ENCODE measurements around the gene DSG3. TPM values are rescaled to one million over a fixed set of nuclear protein-coding genes. Genes with fewer than 3 reads are reported as not detected.

Gene DSG3
- total and polyA plus RNA-seq, 2 of the 8 experiments (the other 6 are each of a cell fraction or from before 2014, with no cell fraction given) = 0.03 to 0.07 TPM

GRCh38 chr18:31402026-31402373 is 45.5 kb upstream of the DSG3 start:
- H2AFZ ChIP-seq (ENCODE audit: low read length) = no peak overlapping the region; the same call in 1 of the 2 replicates
- no peak overlapping the region for H3K18ac ChIP-seq (ENCODE audit: extremely low read depth, low read length)
- DNase-seq (ENCODE audit: low read depth in 1 of 2, low spot score in 2 of 2) (no peak), FAIRE-seq (no peak)
- H4K91ac ChIP-seq (replicated peaks; ENCODE audit: insufficient read length, low read length) = no peak overlapping the region
- ChIA-PET POLR2A (ENCODE audit: partially characterized antibody) (no interaction called here), CTCF (ENCODE audit: partially characterized antibody) (interaction anchor here (1.9 kb wide), 1 partner anchor 22 kb away, joined by 5 read pairs; no protein-coding TSS in a partner anchor)
- no peak overlapping the region for H2BK120ac ChIP-seq (replicated peaks; ENCODE audit: low read depth, low read length)
- H3K23ac ChIP-seq (ENCODE audit: insufficient read length) = no peak overlapping the region
- TF ChIP-seq RNF2 (IDR thresholded peaks at IDR 0.05; ENCODE audit: borderline replicate concordance, low read depth, low read length, missing control alignments, poor library complexity, severe bottlenecking) (no peak), POLR2AphosphoS5 (IDR thresholded peaks at IDR 0.05; ENCODE audit: low read depth, low read length) (no peak), ZNF274 (IDR thresholded peaks at IDR 0.05; ENCODE audit: borderline replicate concordance, extremely low read depth, low read length) (no peak), SRF (IDR thresholded peaks at IDR 0.05; ENCODE audit: low read depth, low read length) (no peak), EP300 (IDR thresholded peaks at IDR 0.05; ENCODE audit: borderline replicate concordance in 1 of 2, low read depth in 2 of 2, low read length in 2 of 2) (no peak), YY1 (IDR thresholded peaks at IDR 0.05; ENCODE audit: low read depth, low read length) (no peak), CTBP2 (IDR thresholded peaks at IDR 0.05; ENCODE audit: borderline replicate concordance, insufficient read depth, insufficient read length, low read length) (no peak), GTF2F1 (IDR thresholded peaks at IDR 0.05; ENCODE audit: borderline replicate concordance, low read depth, low read length) (no peak), TAF1 (IDR thresholded peaks at IDR 0.05; ENCODE audit: low read depth, low read length) (no peak)
- no peaks in the 10 kb centered on the region for H3K79me2 ChIP-seq (ENCODE audit: control insufficient read depth in 1 of 2, insufficient read depth in 2 of 2, low read length in 2 of 2)
- H3K36me3 ChIP-seq (ENCODE audit: control insufficient read depth in 2 of 4, insufficient read depth in 4 of 4, low read length in 3 of 4) = no peaks in the 10 kb centered on the region
- no peaks in the 10 kb centered on the region for H3K9me3 ChIP-seq (ENCODE audit: insufficient read depth in 2 of 2, low read depth in 1 of 2, low read length in 1 of 2)
- H3K9ac ChIP-seq (replicated peaks in 1 of 4; ENCODE audit: extremely low read depth in 1 of 4, low read depth in 3 of 4, low read length in 3 of 4) = no peak overlapping the region
- H3K27me3 ChIP-seq (replicated peaks in 1 of 4; ENCODE audit: control insufficient read depth in 3 of 4, extremely low read depth in 1 of 4, insufficient read depth in 3 of 4, low read length in 3 of 4) = no peaks in the 10 kb centered on the region
- H4K20me1 ChIP-seq (replicated peaks in 1 of 2; ENCODE audit: control insufficient read depth in 1 of 2, insufficient read depth in 2 of 2, low read length in 2 of 2) = no peaks in the 10 kb centered on the region
- H3K79me1 ChIP-seq (ENCODE audit: low read depth, low read length) = no peaks in the 10 kb centered on the region
- no peak overlapping the region for H2BK5ac ChIP-seq (ENCODE audit: low read depth, low read length)
- no peak overlapping the region for H3K56ac ChIP-seq (replicated peaks; ENCODE audit: insufficient read length, low read depth, low read length)
- H4K5ac ChIP-seq (ENCODE audit: insufficient read length, low read depth, low read length) = no peak overlapping the region
- H4K8ac ChIP-seq (ENCODE audit: extremely low read depth, insufficient read depth, low read length) = no peak overlapping the region
- H3K4me3 ChIP-seq (ENCODE audit: extremely low read depth in 1 of 4, insufficient read depth in 2 of 4, low read depth in 3 of 4, low read length in 4 of 4) = no peak overlapping the region
- H2BK15ac ChIP-seq (ENCODE audit: low read length) = no peak overlapping the region
- no peaks in the 10 kb centered on the region for H3K4me1 ChIP-seq (replicated peaks in 1 of 4; ENCODE audit: control insufficient read depth in 3 of 4, insufficient read depth in 4 of 4, low read length in 3 of 4)
- H3K4me2 ChIP-seq (ENCODE audit: insufficient read depth in 1 of 2, low read depth in 2 of 2, low read length in 2 of 2) = no peak overlapping the region
- H3K23me2 ChIP-seq (ENCODE audit: low read depth, low read length) = no peaks in the 10 kb centered on the region
- no peak overlapping the region for H2AK5ac ChIP-seq (ENCODE audit: low read depth, low read length)
- H3K27ac ChIP-seq (ENCODE audit: low read depth, low read length) = no peak overlapping the region
- no peak overlapping the region for H2BK12ac ChIP-seq (ENCODE audit: low read depth, low read length)
- H2BK20ac ChIP-seq (ENCODE audit: low read length) = no peak overlapping the region
- H3K14ac ChIP-seq (ENCODE audit: insufficient read length) = no peak overlapping the region
- no peak overlapping the region for H3K4ac ChIP-seq (replicated peaks; ENCODE audit: insufficient read length, low read depth, low read length)

Data from H1 (cell line).